Measurements from ENCODE around the gene CERS6. TPM values are rescaled to one million over a fixed set of nuclear protein-coding genes. Genes with fewer than 3 reads are reported as not detected.

Gene CERS6
- total and polyA plus RNA-seq, 2 of the 8 experiments (the other 6 are each of a cell fraction or from before 2014, with no cell fraction given), result 6.8 to 28.2 TPM

- H3K79me2 ChIP-seq (ENCODE audit: control insufficient read depth in 1 of 2, insufficient read depth in 2 of 2, low read length in 2 of 2), result no peaks in the 10 kb centered on the region
- TF ChIP-seq SP4 (IDR thresholded peaks at IDR 0.05; ENCODE audit: low read length) (no peak), E2F6 (IDR thresholded peaks at IDR 0.05) (no peak), CHD1 (IDR thresholded peaks at IDR 0.05; ENCODE audit: low read depth, low read length) (no peak), KDM5A (IDR thresholded peaks at IDR 0.05; ENCODE audit: low read length) (no peak), BACH1 (IDR thresholded peaks at IDR 0.05; ENCODE audit: low read length) (no peak), CTBP2 (IDR thresholded peaks at IDR 0.05; ENCODE audit: borderline replicate concordance, insufficient read depth, insufficient read length, low read length) (no peak), SRF (IDR thresholded peaks at IDR 0.05; ENCODE audit: low read depth, low read length) (no peak), CBX5 (IDR thresholded peaks at IDR 0.05; ENCODE audit: low read depth, low read length) (no peak), CEBPB (IDR thresholded peaks at IDR 0.05; ENCODE audit: low read depth, low read length) (no peak), SP1 (IDR thresholded peaks at IDR 0.05; ENCODE audit: low read depth, low read length) (no peak), RFX5 (IDR thresholded peaks at IDR 0.05; ENCODE audit: borderline replicate concordance, low read depth, low read length) (no peak), NANOG (IDR thresholded peaks at IDR 0.05; ENCODE audit: insufficient read depth, low read depth, low read length, poor library complexity, severe bottlenecking) (no peak), HDAC6 (IDR thresholded peaks at IDR 0.05; ENCODE audit: low read depth, low read length) (no peak)
- TF ChIP-seq, protein P1, sequence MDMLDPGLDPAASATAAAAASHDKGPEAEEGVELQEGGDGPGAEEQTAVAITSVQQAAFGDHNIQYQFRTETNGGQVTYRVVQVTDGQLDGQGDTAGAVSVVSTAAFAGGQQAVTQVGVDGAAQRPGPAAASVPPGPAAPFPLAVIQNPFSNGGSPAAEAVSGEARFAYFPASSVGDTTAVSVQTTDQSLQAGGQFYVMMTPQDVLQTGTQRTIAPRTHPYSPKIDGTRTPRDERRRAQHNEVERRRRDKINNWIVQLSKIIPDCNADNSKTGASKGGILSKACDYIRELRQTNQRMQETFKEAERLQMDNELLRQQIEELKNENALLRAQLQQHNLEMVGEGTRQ (IDR thresholded peaks at IDR 0.05; ENCODE audit: low read length), result no peak
Measured at GRCh38 chr2:168726375-168726774, 270.3 kb downstream of the CERS6 start.

More at GRCh38 chr2:168726375-168726774, 270.3 kb downstream of the CERS6 start:
- Histone ChIP-seq H3K4ac (replicated peaks; ENCODE audit: insufficient read length, low read depth, low read length) (no peak overlapping the region), H3K27me3 (replicated peaks in 1 of 4; ENCODE audit: control insufficient read depth in 3 of 4, extremely low read depth in 1 of 4, insufficient read depth in 3 of 4, low read length in 3 of 4) (no peaks in the 10 kb centered on the region), H3K4me3 (ENCODE audit: extremely low read depth in 1 of 4, insufficient read depth in 2 of 4, low read depth in 3 of 4, low read length in 4 of 4) (no peak overlapping the region), H3K18ac (ENCODE audit: extremely low read depth, low read length) (no peak overlapping the region), H3K56ac (replicated peaks; ENCODE audit: insufficient read length, low read depth, low read length) (no peak overlapping the region), H2AFZ (ENCODE audit: low read length) (no peak overlapping the region), H3K14ac (ENCODE audit: insufficient read length) (no peak overlapping the region), H3K79me1 (ENCODE audit: low read depth, low read length) (no peaks in the 10 kb centered on the region; the same call in 1 of the 2 replicates), H3K4me2 (ENCODE audit: insufficient read depth in 1 of 2, low read depth in 2 of 2, low read length in 2 of 2) (no peak overlapping the region), H2BK20ac (ENCODE audit: low read length) (no peak overlapping the region), H4K20me1 (replicated peaks in 1 of 2; ENCODE audit: control insufficient read depth in 1 of 2, insufficient read depth in 2 of 2, low read length in 2 of 2) (peaks cover 0 to 2% of the 10 kb centered on the region in 2 experiments), H2BK12ac (ENCODE audit: low read depth, low read length) (no peak overlapping the region), H3K4me1 (replicated peaks in 1 of 4; ENCODE audit: control insufficient read depth in 3 of 4, insufficient read depth in 4 of 4, low read length in 3 of 4) (peaks cover 0 to 6% (median 2%) of the 10 kb centered on the region in 4 experiments; a peak in 3 of 7 replicates), H3K9me3 (ENCODE audit: insufficient read depth in 2 of 2, low read depth in 1 of 2, low read length in 1 of 2) (no peaks in the 10 kb centered on the region; a peak in 1 of 4 replicates), H4K5ac (ENCODE audit: insufficient read length, low read depth, low read length) (no peak overlapping the region), H3K36me3 (ENCODE audit: control insufficient read depth in 2 of 4, insufficient read depth in 4 of 4, low read length in 3 of 4) (no peaks in the 10 kb centered on the region; a peak in 2 of 8 replicates), H3K23ac (ENCODE audit: insufficient read length) (no peak overlapping the region), H4K8ac (ENCODE audit: extremely low read depth, insufficient read depth, low read length) (no peak overlapping the region), H3K23me2 (ENCODE audit: low read depth, low read length) (no peaks in the 10 kb centered on the region), H3K27ac (ENCODE audit: low read depth, low read length) (no peak overlapping the region), H2AK5ac (ENCODE audit: low read depth, low read length) (no peak overlapping the region), H2BK15ac (ENCODE audit: low read length) (no peak overlapping the region), H2BK120ac (replicated peaks; ENCODE audit: low read depth, low read length) (no peak overlapping the region), H4K91ac (replicated peaks; ENCODE audit: insufficient read length, low read length) (no peak overlapping the region), H3K9ac (replicated peaks in 1 of 4; ENCODE audit: extremely low read depth in 1 of 4, low read depth in 3 of 4, low read length in 3 of 4) (no peak overlapping the region), H2BK5ac (ENCODE audit: low read depth, low read length) (no peak overlapping the region)
- DNase-seq (ENCODE audit: low read depth in 1 of 2, low spot score in 2 of 2), result no peak
- ChIA-PET POLR2A (ENCODE audit: partially characterized antibody) (no interaction called here), CTCF (ENCODE audit: partially characterized antibody) (no interaction called here)
- no peak for FAIRE-seq
- 97% methylated on average over 3 of the region's 3 CpGs; no CpG with 5 or more reads in 1 of the 2 experiments for WGBS, 2 experiments (ENCODE audit: extremely low coverage in 1 of 2, insufficient coverage in 1 of 2, insufficient read length in 1 of 2, insufficient replicate concordance in 2 of 2, low coverage in 1 of 2, low lambda C conversion rate in 2 of 2, missing lambda C conversion rate in 1 of 2)
